HG03280 (cell line): ENCODE results near the gene TTC39A.

Experiments
- ATAC-seq: cut with Tn5 transposase; IDR thresholded peaks from one replicate; pipeline ENCODE4 v1.9.1; 2021; ENCODE audit warnings: mild to moderate bottlenecking, moderate library complexity; ENCODE audit not compliant: unreplicated experiment

TTC39A gene

DNA sequence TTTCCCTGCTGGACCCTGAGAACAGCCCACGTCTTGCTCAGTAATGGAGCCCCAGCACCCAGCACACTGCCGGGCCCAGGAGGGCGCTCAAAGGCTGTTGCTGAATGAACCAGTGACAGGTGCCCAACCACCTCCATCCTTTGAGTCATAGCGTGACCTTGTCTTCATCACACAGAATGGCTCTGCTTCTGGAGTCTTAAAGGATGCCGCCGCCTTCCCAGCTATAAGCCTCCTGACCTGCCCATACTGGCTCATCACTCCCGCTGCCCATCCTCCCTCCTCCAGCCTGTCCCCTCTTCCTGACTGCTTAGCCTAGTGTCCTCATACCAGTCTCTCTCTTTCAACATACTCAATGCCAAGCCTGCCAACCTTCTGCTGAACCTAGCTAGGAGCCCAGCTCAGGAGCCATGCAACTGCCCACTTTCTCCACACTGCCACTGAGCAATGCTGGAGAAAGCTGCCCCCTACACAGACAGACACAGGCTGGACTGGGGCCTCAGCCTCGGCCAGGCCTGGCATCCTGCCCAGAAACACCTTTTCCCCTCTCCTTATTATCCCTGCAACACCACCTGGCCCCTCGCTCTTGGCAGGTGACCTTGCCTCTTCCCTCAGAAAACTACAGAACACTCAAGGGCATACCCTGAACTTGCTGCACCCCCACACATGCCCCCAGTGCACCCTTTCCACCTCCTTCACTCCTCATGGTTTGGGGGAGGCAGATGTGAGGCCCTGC, 14.1 kb downstream of the TTC39A start:
- ATAC-seq, result no peak

DNA sequence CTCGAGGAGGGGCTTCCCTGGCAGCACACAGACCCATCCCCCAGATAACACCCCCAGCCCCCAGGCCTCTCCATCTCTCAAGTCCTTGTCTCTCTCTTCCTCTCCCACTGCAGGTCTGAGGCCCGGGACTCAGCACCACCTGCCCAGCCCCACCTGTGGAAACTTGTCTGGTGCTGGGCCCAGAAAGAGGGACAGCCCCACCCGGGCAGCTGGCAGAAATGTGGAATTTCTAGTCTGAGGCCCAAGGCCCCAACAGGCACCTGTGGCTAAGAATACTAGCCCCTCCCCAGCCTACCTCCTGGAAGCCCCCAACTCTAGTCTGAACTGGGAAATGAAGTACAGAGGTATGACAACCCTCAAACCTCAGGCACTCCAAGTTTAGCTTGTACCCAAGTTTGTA, 15.4 kb downstream of the TTC39A start:
- ATAC-seq, result no peak

DNA sequence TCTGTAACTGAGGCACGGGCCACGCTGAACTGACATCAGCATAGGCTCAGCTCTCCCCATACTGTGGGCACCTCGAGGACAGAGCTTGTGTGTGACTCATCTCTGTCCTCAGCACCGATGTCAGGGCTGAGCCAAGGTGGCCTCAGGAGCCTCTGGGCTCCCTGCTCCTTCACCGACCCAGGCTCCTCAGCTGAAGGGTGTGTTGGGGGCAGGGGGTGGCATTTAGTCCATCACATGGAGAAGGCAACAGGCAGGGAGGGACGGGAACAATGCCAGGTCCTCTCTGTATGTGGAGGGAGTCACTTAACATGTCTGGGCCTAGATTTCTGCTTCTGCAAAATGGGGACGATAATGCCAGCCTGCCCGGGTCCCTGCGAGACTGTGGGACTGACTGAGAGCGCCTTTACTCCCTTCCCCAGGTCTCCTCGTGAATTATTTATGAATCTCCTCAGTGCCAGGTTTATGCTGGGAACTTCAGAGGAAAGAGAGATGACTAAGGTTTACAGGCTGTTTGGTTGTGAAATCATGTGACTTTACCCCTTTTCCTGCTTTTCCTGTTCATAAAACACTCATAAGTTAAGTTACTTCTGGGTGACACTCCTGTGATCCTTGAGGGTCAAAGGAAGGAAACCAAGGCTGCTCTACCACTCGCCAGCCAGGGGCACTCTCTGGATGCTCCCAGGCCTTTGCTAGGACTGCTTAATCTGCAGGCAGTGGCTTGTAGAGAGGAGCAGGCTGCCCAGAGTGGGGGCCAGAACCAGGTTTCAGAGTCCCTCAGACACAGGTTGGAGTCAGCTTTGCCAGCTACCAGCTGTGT, 16.2 kb downstream of the TTC39A start:
- no peak for ATAC-seq

DNA sequence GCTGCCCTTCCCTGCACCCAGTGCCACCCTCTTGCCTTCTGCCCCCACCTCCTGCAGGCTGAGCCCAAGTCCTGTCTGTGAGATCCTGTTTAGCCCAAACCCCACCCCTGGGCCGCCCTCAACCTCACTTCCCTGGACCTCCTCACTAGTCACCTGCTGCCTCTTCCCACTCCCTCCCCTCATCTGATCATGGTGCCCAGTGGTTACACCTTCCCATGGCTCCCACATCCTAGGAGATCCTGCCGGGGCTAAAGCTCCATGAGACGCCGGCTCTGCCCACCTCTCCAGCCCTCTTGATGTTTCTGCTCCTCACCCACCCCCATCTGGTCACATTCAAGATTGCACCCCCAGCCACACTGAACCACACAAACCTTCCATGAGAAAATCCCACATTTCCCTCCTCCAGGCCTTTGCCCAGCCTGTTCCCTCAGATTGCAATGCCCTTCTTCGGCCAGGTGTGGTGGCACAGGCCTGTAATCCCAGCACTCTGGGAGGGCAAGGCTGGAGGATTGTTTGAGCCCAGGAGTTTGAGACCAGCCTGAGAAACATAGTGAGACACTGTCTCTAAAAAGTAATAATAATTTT, 17.0 kb downstream of the TTC39A start:
- no peak for ATAC-seq

DNA sequence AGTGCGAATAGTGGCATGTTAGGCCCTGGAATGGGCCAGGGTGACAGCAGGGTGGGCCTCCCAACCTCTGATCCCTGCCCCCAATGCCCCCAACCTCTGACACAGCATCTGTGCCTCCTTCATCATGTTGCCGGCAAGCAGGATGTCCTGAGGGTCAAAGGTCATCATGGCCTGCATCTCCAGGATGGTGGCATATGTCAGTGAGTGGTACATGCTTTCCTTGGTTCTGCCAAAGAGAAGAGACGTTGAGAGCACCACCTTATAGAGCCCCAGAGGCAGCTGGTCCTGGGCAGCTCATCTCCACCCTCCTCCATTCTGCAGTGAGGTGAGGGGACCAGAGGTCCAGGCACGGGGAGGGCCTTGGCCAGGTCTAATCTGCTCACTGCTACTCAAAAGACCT, 17.6 kb downstream of the TTC39A start:
- no peak for ATAC-seq

DNA sequence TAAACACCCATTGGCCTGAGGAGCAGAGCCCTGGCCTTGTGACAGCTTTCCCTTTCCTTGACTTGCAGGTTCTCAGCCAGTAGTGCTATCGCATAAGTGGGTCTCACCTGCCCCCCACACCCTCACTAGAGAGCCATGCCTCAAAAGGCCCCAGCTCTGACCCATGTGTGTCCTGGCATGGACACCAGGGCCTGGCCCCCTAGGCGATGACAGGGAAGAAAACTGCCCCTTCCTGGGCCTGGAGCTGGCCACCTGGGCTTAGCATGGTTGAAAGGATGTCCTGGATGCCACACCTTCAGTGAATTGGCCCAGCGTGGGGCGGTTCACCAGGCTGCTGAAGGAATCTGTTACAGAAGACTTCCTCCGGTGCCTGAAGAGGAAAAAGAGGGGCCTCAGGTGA, 18.5 kb downstream of the TTC39A start:
- no peak for ATAC-seq

DNA sequence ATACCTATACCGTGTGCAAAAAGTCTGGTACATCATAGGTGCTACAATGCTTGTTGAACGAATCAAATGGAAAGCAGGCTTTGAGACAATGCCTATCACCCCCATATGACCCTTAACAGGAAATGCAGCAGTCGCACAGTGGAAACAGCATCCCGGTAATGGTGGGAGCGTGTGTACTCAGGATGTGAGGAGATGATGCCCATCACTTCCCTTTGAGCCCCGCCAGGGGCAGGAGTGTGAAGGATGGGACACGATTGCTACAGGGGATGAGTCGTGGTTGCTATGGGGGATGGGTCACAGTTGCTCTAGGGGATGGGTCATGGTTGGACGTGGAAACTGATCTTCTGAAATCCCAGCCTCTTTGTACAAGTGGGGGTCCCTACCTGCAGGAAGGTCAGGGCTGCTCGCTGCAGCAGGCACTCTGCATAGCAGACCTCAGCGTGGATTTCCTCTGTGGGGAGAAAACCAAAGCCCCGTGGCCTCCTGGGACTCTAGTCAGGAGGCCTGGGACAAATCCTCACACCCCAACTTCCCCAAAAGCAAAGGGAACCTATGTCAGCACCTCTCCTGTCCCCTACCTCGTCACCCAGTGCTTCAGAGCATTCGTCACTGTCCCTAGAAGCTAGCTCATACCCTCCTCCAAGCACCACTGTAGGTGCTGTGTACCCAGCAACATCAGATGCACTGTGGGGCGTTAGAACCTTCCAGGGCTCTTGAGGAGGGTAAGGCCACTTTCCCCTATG, 19.3 kb downstream of the TTC39A start:
- ATAC-seq, result no peak

DNA sequence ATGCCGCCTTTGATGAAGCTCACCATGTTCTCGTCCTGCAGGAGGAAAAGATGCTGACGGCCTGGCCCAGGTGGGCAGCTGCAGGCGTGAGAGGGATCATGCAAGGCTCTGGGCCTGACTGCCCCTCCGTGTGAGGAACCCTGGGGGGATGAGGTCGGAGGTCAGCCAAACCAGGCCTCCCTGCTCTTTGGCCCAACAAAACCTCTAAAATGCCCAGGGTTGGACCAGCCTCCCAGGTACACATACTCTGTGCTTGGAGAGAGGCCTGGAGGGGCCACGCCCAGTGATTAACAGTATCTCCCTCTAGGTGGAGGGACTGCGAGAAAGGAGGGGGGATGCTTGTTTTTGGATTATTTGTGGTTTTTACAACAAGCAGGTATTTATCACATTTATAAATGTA, 21.1 kb downstream of the TTC39A start:
- no peak for ATAC-seq

DNA sequence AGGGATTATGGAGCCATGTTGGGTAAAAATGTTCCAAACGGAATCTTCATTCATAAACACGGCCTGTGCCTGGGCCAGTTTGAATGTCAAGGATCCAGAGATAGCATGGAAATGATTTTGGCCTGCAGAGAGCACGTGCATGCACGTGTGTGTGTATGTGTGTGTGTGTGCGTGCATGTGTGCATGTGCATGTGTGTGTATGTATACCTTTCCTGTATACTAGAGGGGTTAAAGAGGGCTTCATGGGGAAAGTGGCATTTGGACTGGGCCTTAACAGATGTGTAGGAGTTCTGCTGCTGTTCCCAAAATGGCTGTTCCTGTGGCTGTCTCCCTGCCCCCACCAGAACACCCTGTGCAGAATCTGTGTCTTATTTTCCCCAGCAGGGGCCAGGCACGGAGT, 21.7 kb downstream of the TTC39A start:
- no peak for ATAC-seq

DNA sequence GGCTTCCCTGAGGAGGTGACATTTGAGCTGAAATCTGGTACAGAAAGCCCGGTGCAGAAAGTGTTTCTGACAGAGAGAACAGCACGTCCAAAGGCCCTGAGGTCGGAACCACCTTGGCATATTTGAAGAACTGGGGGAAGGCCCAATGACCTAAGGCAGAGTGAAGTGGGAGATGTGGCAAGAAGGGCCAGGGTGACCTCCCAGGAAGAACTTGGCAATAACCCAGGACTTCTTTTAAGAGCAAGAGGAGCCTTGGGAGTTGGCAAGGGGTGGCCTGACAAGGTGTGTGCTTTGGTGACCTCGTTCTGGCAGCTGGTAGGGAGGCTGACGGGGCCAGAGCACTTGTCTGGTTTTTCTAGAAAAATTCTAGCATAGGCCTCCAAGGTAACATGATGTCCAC, 23.4 kb downstream of the TTC39A start:
- no peak for ATAC-seq

DNA sequence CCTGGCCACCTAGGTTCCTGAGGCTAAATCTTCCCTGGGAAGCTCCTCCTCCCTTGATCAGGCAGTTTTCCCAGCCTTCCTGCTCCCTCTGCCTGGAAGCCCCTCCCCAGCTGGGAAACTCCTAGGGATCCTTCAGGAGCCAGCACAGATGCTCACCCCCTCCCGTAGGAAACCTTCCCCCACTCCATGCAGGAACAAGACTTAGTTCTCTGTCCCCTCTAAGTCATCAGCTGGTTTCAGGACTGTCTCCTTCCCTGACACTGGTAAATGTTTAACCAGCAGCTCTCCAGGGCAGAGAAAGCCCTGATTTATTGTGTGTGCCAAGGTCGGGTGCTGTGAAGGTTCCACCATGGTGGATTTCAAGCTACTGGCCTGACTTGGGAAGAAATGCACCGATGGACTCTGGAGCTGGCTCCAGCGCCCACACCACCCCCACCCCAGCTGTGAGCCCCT, 25.0 kb downstream of the TTC39A start:
- no peak for ATAC-seq

DNA sequence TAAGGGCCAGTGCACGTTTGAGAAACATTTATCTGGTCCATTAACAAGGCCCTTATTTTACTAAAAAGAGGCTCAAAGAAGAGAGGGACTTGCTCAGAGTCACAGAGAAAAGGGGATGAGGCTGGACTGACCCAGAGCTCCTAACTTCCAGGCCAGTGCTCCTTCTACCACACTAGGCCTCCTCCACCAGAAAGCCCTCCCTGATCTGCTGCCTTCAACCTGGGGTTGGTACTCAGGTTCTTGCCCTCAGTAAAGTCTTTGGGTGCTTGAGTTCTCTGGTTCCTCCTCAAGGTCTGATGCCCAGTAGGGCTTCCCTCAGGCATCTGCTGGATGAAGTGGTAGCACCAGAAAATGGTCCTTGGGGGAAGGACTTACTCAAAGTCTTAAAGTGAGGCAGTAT, 26.0 kb downstream of the TTC39A start:
- ATAC-seq, result no peak

DNA sequence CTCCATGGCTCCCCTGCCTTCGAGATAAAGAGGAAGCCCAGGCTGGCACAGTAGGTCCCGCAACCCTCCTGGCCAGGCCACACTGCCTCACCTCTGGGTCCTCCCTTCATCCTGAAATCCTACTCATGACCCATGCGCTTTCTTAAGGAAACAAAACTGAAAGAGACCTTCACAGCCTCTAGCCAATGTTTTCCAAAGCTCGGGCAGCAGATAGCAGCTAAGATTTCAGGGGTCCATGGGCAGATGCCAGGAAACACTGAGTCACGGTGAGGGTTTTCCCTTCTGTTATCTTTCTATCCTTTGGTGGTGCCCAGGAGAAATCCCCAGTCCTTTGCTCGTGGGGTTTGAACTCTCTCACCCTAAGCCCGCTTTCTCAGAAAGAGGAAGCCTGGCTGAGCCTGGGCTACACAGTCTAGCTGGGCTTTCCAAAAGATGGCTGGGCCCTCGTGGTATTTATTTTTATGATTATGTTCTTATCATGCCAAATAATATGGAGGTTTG, 26.6 kb downstream of the TTC39A start:
- ATAC-seq, result no peak

DNA sequence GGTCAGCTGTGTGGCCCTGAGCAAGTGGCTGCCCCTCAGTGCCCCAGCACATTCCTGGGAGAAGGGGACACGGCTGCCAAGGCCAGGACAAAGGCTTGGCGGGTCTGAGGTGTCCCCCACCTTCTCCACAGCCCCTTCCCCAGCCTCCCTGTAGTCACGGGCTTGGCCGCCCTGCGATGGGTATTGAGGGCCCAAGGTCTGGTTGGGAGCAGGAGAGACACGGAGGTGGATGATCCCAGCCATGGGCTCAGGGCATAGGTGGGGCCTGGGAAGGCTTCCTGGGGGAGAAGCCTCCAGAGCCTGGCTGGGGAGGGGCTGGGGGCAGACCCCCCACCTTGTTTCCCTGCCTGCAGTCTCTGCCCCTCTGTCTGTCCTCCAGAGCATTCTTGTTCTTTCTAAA, 27.0 kb downstream of the TTC39A start:
- ATAC-seq, result no peak

DNA sequence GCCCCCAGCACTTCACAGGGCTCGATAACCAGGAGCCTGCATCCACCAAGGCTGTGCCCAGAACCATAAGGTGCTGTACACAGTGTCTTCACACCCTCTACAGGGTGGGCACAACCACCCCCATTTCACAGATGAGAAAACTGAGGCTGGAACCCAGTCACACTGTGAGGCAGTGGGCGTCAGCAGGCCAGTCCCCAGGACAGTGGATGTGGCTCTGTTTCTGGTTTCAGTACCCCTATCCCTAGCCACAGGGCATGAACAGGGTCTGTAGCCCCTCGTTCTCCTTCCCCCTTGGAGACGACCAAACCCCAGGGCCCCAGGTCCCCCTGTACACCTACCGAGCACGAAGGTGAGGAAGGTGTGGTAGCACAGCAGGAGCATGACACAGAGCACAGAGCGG, 27.6 kb downstream of the TTC39A start:
- no peak for ATAC-seq

DNA sequence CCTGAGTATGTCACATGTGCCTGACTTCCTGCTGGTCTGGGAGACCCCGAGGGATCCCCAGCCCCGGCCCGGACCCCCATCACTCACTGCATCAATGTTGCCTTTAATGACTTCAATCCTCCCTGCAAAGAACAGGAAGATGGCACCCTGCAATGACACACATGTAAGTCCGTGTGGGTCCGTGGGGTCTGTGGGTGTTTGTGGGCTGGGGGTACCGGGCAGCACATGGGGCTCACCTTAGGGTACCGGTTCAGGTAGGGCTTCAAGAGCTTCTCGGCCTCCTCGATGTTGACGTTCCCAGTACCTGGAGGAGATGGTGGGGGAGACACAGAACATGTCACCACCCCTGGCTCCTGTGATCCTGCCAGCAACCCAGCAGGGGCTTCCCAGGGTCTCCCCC, 28.1 kb downstream of the TTC39A start:
- no peak for ATAC-seq

DNA sequence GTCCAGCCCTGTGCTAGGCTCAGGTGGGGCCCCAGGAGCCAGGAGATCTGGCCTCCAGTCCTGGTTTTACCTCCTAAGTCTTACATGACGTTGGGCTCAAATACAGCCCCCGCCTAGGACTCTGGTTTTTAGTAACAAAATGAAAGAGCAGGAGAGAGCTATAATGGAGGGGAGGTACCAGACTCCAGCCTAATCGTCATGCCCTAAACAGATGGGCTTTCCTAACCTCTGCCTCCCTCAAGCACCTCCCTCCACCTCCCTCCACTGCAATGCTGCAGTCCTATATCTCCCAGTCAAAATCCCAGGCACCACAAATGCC, 28.6 kb downstream of the TTC39A start:
- no peak for ATAC-seq

DNA sequence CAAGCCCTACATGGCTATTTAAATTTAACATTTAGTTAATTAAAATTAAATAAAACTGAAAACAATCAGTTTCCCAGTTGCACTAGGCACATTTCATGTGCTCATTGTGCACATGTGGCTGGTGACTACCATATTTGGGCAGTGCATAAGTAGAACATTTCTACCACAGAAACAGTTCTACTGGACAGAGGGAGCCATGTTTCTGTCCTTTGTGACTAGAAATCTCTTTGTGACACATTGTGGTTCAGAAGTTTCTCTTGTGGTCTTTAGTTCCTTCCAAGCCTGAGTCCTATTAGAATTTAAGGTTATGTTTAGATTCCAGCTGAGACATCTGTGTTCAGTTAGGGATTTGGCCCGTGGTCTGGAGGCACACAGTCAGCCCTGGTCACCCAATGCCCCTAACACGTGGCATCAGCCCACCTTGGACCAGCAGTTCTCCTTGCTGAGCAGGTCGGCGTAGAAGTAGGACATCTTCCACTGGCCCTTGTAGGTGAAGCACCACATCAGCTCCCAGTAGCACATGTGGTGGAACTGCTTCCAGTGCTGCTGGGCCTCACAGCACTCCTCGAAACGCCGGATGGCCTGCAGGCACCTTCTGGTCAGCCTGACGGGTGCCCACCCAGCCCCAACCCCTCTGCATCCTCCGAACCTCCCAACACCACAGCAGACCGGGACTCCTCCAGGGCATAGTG, 29.1 kb downstream of the TTC39A start:
- ATAC-seq, result no peak

DNA sequence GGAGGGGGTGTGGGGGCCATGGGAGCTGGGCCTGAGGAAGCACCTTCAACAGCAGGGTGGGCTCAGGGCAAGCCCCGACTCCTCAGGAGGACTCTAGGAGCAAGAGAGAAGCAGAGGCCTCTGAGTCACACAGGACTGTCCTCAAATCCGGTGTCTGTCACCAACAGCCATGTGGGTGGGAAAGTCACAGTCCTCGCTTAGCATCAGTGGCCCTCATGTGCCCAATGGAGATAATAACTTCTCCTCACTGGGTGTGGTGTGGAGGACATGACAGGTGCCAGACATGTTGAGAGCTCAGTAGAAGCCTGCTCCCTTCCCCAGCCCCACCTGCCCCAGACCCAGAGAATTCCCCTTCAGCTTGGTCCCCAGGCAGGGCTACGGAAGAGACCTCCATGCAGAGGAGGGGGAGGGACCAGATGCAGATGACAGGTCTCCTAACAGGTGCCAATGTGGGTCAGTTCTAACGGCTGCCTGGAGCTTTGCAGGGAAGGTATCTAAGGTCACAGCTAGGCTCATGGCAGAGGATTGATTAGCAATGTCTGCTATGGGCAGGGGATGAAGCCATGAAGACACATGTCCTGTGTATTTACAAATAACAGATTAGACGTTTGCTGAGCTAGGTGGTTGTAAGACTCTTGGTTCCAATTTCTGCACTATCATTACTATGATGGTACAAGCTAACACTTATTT, 30.2 kb downstream of the TTC39A start:
- no peak for ATAC-seq

DNA sequence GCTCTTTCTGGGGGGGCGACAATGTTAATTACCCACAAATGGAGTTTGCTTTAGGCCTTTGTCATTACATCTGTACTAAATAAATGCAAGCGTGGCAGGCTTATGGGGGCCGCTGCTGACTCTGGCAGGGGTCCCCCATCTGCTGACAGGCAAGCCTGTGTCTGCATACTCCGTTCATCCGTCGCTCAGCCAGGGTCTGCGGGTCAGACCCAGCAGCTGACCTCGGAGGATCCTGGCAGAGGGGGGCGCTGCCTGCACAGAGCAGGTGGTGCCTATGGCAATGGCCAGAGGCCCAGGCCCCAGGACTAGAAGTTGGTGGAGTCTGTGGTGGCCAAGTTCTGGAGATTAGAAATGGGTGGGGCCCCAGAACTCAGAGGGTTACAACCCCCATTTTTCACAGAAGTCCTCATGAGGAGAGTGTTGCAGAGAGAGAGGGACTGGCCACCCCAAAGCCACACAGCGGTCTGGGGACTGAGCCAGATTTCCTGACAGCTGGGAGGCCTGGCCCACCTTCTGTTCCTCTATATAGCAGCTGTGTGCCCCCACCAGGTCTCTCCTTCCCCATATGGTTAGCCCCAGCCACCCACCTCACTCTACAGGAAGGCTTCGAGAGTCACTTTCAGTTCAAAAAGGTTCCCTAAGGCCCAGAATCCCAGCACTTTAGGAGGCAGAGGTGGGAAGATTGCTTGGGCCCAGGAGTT, 31.0 kb downstream of the TTC39A start:
- ATAC-seq, result no peak
